SU-DHL-6 (cell line): ENCODE results near the gene TENT4B.

Source experiments
- H2AFZ ChIP-seq: fragments of 200-600 bp; sonication (generic); 2 replicates; pipeline ENCODE4 v1.6.1; 2014; ENCODE audit warnings: low read depth, mild to moderate bottlenecking, moderate library complexity, mixed read lengths, antibody characterized with exemption, low read length; ENCODE audit not compliant: severe bottlenecking
- H3F3A ChIP-seq: fragments of 200-600 bp; shearing (Covaris generic); 2 replicates; pipeline ENCODE4 v1.6.0; 2016; ENCODE audit warnings: antibody characterized with exemption, mild to moderate bottlenecking; ENCODE audit not compliant: insufficient read depth
- H3K27ac ChIP-seq: fragments of 200-600 bp; sonication (generic); 2 replicates; pipeline ENCODE4 v1.5.1; 2016; ENCODE audit warnings: low read depth, mild to moderate bottlenecking, low read length, moderate library complexity, mixed read lengths
- H3K27me3 ChIP-seq: fragments of 200-600 bp; sonication (generic), shearing (Covaris generic); 2 replicates; pipeline ENCODE4 v1.6.0; 2014; ENCODE audit warnings: mild to moderate bottlenecking, low read length
- H3K36me3 ChIP-seq: fragments of 200-600 bp; sonication (generic); 2 replicates; pipeline ENCODE4 v1.6.1; 2014; ENCODE audit warnings: mild to moderate bottlenecking, low read length, mixed read lengths
- H3K4me2 ChIP-seq: fragments of 300-600, 200-600 bp; shearing (Covaris generic), sonication (generic); 2 replicates; pipeline ENCODE4 v1.6.0; 2014; ENCODE audit warnings: low read length, low read depth, mild to moderate bottlenecking; ENCODE audit not compliant: poor library complexity, severe bottlenecking
- H3K4me3 ChIP-seq: fragments of 200-600 bp; sonication (generic); 2 replicates; pipeline ENCODE4 v1.5.1; 2014; ENCODE audit warnings: antibody characterized with exemption, low read length, mild to moderate bottlenecking, mixed read lengths; ENCODE audit not compliant: insufficient read depth, poor library complexity, severe bottlenecking
- H3K79me2 ChIP-seq: fragments of 200-600 bp; sonication (generic); 2 replicates; pipeline ENCODE4 v1.6.1; 2014; ENCODE audit warnings: mild to moderate bottlenecking, low read length, moderate library complexity; ENCODE audit not compliant: insufficient read depth
- H3K9ac ChIP-seq: fragments of 200-600 bp; sonication (generic); 2 replicates; pipeline ENCODE4 v1.7.0; 2014; ENCODE audit warnings: mild to moderate bottlenecking, low read length
- H3K9me2 ChIP-seq: fragments of 200-600 bp; sonication (generic); replicated peaks from 2 replicates; pipeline ENCODE4 v1.6.1; 2014; ENCODE audit warnings: low read length; ENCODE audit not compliant: insufficient read depth
- H3K9me3 ChIP-seq: fragments of 200-600 bp; sonication (generic); 2 replicates; pipeline ENCODE4 v1.6.1; 2014; ENCODE audit warnings: low read length, mixed read lengths; ENCODE audit not compliant: insufficient read depth
- H4K20me1 ChIP-seq: fragments of 200-600 bp; sonication (generic); 2 replicates; pipeline ENCODE4 v1.6.1; 2014; ENCODE audit warnings: low read depth, mild to moderate bottlenecking, antibody characterized with exemption, low read length, moderate library complexity, mixed read lengths
- CTCF ChIP-seq: fragments of 200-600 bp; sonication (generic); IDR thresholded peaks from one replicate; pipeline ENCODE4 v1.5.1; 2017; ENCODE audit warnings: antibody characterized with exemption, mild to moderate bottlenecking, low read length, moderate library complexity; ENCODE audit not compliant: insufficient read depth, poor library complexity, severe bottlenecking
- EZH2phosphoT487 ChIP-seq: fragments of 200-600 bp; sonication (generic), shearing (Covaris generic); conservative IDR thresholded peaks from 2 replicates; pipeline ENCODE4 v1.6.1; 2018; ENCODE audit warnings: mild to moderate bottlenecking, antibody characterized with exemption, low read length, moderate library complexity, mixed read lengths

The TENT4B gene

GRCh38 chr16:50165473-50165872 is 12.4 kb downstream of the TENT4B start:
- no peak overlapping the region for H3K4me3 ChIP-seq
- no peak overlapping the region for H3K4me2 ChIP-seq
- 0 out of 2 replicates have a peak, but pooled peaks cover 12% of the 10 kb centered on the region for H4K20me1 ChIP-seq
- no peaks in the 10 kb centered on the region for H3K9me3 ChIP-seq
- H3K27ac ChIP-seq = no peak overlapping the region
- TF ChIP-seq CTCF (no peak), EZH2phosphoT487 (no peak)
- H3K9ac ChIP-seq = no peak overlapping the region
- no peaks in the 10 kb centered on the region for H3K36me3 ChIP-seq
- H3K27me3 ChIP-seq = no peaks in the 10 kb centered on the region
- no peaks in the 10 kb centered on the region for H3K9me2 ChIP-seq
- H3K79me2 ChIP-seq = peaks cover 49% of the 10 kb centered on the region
- no peaks in the 10 kb centered on the region for H3F3A ChIP-seq
- no peak overlapping the region for H2AFZ ChIP-seq

GRCh38 chr16:50166511-50167500 is 13.7 kb downstream of the TENT4B start:
- H3K27me3 ChIP-seq = no peaks in the 10 kb centered on the region
- no peak overlapping the region for H3K27ac ChIP-seq
- H2AFZ ChIP-seq = no peak overlapping the region
- no peak overlapping the region for H3K4me3 ChIP-seq
- H3F3A ChIP-seq = no peaks in the 10 kb centered on the region
- H4K20me1 ChIP-seq = 0 out of 2 replicates have a peak, but pooled peaks cover 10% of the 10 kb centered on the region
- H3K9ac ChIP-seq = no peak overlapping the region
- no peak overlapping the region for H3K4me2 ChIP-seq
- TF ChIP-seq CTCF (no peak), EZH2phosphoT487 (no peak)
- peaks cover 60% of the 10 kb centered on the region for H3K79me2 ChIP-seq
- H3K9me3 ChIP-seq = no peaks in the 10 kb centered on the region
- no peaks in the 10 kb centered on the region for H3K9me2 ChIP-seq
- no peaks in the 10 kb centered on the region for H3K36me3 ChIP-seq

GRCh38 chr16:50167556-50167955 is 14.4 kb downstream of the TENT4B start:
- no peaks in the 10 kb centered on the region for H3F3A ChIP-seq
- no peaks in the 10 kb centered on the region for H3K9me3 ChIP-seq
- H3K4me3 ChIP-seq = no peak overlapping the region
- H3K4me2 ChIP-seq = no peak overlapping the region
- H3K36me3 ChIP-seq = no peaks in the 10 kb centered on the region
- H3K9ac ChIP-seq = no peak overlapping the region
- no peak for TF ChIP-seq CTCF
- H3K27me3 ChIP-seq = no peaks in the 10 kb centered on the region
- 0 out of 2 replicates have a peak, but pooled peaks cover 7% of the 10 kb centered on the region for H4K20me1 ChIP-seq
- H3K9me2 ChIP-seq = no peaks in the 10 kb centered on the region
- H2AFZ ChIP-seq = no peak overlapping the region
- peaks cover 58% of the 10 kb centered on the region for H3K79me2 ChIP-seq
- no peak overlapping the region for H3K27ac ChIP-seq
